Right lobe of liver (tissue), 4 donors: ENCODE results near the gene DNAJB11.

ENCODE experiments used
- CTCF ChIP-seq, 4 donors: fragments of 200-600 bp in 3 of 4; fragments of 450-650 bp in 1 of 4; IDR thresholded peaks; one replicate each; pipeline versions ENCODE4 v1.5.1 to v1.8.0; 2016 to 2022; ENCODE audit warnings: antibody characterized with exemption in 4 of 4, mild to moderate bottlenecking in 2 of 4
- POLR2A ChIP-seq: fragments of 450-650 bp; IDR thresholded peaks from one replicate; pipeline ENCODE4 v1.6.1; 2017; ENCODE audit warnings: antibody characterized with exemption, mild to moderate bottlenecking
- donor health status: DM: no; HTN: no; CAD: no.
- donor health status: DM: no; HTN: no; CAD: no.
- donor health status: DM: no; HTN: yes; CAD: no.

- TF ChIP-seq CTCF (IDR thresholded peaks at IDR 0.05): no peak
- no peak for TF ChIP-seq POLR2A
Measured at GRCh38 chr3:186530415-186530814, 40.1 kb upstream of the DNAJB11 start.
